GM19035 (cell line): ENCODE data around the gene ALOX15.
"Not testable (repeated sequence)": the region's sequence is repeated elsewhere in the genome, so short reads cannot be mapped to it uniquely, and the experiment has no call there.

ENCODE experiments used
- ATAC-seq: cut with Tn5 transposase; IDR thresholded peaks from one replicate; pipeline ENCODE4 v1.9.1; 2021; ENCODE audit not compliant: unreplicated experiment

Gene ALOX15

DNA sequence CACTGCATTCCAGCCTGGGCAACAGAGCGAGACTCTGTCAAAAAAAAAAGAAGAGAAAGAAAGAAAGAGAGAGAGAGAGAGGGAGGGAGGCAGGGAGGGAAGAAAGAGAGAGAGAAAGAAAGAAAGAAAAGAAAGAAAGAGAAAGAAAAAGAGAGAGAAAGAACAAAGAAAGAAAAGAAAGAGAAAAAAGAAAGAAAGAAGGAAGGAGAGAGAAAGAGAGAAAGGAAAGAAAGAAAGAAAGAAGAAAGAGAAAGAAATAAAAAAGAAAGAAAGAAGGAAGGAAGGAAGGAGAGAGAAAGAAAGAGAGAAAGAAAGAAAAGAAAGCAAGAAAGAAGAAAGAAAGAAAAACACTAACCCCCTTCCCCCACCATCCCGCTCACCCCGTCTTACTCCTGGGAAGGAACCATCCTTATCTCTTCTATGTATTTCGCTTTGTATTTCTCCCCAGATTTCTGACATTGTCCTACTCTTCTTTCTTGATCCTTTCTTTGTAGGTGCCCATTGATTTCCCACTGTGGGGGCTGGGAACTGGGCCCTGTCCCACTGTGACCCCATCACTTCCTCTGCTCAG is 20.9 kb downstream of the ALOX15 start:
- ATAC-seq: no peak

DNA sequence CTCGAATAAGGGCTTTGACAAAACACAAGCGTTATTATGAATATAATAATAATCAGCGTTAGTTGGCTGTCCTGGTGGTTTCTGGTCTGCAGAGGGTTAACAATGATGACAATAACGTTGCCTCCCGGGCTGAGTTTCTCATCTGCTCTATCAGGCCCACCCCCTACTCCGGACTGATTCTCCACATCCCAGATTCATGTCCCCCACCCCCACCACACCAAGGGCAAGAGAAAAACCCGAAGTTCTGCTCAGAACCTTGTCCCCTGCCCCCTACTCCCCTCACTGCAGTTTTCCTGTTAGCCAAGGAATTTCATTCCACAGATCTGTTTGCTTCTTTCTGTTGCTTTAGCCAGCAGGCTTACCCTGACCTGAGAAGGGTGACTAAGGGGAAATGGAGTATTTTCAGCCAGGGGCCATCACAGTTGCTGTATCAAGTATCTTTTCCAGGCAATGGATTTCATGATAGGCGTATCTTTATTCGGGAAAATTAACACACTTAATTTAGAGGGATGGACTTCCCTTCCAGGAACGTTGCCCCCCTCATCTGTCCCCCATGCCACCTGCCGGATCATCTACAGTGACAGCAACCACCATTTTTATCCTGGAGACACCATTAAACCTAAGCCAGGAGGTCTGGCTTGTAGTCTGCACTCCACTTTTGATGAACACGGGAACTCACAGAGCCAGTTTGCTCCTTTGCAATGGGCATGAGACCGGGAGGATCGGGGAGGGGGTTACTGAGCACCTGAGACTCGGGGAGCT is 23.7 kb downstream of the ALOX15 start:
- ATAC-seq: no peak

DNA sequence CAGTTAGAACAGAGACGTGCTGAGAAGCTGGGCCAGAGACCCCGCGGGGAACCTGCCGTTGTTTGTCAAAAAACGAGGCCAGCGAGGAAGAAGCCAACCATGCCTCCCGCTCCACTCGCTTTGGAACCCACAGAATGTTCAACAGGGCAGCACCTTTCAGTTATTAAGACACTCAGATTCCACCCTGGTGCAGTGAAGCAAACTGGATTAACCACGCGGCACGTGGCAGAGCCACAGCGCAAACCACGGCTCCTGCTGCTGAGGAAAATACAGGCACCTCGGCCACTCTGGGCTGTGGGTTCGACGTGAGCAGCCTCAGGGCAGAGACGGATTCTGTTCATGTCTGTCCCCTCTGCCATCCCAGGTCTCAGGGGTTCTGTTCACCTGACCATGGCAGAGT is 24.4 kb downstream of the ALOX15 start:
- ATAC-seq: no peak

DNA sequence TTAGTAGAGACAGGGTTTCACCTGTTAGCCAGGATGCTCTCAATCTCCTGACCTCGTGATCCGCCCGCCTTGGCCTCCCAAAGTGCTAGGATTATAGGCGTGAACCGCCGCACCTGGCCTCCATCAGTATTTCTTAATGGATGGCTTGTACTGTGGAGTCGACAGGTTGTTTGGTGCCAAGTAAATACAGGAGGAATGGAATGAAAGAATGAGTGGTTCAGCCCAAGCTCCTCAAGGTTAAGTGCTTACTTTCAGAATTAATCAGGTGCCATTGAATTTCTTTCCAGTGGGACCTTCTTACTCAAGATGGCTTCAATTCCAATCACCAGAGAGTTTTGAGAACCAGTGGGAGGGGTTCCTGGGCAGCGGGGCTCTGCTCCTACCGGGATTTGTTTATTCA is 25.0 kb downstream of the ALOX15 start:
- no peak for ATAC-seq

DNA sequence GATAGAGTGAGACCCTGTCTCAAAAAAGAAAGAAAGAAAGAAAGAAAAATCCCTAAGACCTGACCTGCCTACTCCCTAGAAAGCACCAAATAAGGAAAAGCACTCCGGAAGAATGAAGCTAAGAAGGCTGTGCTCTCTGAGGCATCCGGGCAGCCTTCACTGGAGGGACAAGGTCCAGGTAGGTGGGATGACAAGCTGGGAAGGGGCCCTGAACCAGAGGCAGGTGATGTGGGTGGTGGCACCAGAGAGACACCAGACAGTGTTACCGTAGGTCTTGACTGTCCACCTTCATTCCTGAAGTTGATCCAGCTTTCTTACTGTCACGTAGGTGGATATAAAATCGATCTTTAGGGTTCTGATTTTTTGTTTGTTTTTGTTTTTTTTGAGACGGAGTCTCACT is 30.8 kb downstream of the ALOX15 start:
- no peak for ATAC-seq

DNA sequence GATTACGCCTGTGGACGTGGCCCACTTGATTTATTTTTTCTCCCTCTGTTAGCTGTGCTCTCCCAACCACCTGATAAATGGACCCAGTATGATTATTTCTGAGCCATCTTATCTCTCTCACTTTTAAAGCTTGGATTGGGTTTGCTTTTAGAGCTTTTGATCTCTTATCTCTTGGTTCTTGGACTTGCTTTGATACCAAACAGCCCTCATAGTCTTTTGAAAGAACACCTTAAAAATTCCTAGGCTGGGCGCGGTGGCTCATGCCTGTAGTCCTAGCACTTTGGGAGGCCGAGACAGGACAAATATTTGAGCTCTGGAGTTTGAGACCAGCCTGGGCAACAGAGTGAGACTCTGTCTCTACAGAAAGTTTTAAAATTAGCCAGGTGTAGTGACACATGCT is 31.3 kb downstream of the ALOX15 start:
- ATAC-seq: no peak

DNA sequence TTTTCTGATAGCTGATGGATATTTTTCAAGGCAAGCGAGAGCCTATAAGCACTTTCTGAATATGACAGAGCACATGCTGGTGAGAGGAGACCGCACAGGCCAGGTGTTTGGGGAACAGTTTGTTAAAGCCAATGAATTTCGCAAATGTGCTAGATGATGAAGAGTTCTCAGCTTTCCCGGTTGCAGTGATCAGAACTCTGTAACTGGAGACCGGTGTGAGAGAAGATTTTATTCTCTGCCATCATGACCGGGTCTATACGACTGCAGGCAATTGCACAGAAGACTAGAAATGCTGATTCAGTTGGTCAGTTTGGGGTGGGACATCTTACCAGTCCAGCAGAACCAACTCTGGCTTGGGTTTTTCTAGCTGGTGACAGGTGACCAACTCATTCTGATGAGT is 31.7 kb downstream of the ALOX15 start:
- no peak for ATAC-seq

DNA sequence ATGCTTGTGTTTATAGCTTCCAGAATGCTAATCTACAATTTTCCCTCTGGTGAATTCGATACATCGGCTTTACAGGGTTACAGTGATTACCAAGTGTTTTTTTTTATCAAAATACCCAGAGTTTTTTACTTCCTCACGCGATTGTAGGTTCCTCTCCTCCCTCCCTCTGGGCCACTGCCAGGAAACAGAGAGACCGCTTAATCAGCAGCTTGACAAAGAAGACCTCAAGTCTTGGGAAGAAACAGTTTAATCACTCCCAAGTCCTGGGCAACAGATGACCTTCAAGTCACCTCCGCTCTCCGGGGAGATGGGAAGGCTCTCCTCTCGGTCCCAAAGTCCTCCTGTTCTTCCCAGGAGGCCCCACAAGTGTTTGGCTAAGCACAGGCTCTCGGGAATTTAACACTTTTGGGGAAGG is 33.7 kb downstream of the ALOX15 start:
- ATAC-seq: no peak

DNA sequence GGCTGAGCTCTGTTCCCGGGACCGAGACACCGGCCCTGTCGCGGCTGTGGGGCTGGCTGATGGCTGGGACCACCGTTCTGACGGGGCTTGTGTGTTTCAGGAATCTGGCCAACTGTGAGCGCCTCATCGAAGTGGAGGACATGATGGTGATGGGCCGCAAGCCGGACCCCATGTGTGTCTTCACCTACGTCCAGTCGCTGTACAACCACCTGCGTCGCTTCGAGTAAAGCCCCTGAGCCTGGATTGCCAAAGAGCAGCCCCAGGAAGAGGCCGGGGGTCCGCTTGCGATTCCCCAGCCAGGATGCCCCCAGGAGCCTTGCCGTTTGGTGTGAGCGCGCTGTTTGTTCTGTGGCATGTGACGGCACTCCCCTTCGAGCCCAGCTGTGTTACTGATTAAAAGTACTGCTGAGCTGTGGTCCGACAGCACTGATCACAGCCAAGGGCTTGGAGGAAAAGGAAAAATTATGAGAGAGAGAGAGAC is 34.2 kb downstream of the ALOX15 start:
- no peak for ATAC-seq

DNA sequence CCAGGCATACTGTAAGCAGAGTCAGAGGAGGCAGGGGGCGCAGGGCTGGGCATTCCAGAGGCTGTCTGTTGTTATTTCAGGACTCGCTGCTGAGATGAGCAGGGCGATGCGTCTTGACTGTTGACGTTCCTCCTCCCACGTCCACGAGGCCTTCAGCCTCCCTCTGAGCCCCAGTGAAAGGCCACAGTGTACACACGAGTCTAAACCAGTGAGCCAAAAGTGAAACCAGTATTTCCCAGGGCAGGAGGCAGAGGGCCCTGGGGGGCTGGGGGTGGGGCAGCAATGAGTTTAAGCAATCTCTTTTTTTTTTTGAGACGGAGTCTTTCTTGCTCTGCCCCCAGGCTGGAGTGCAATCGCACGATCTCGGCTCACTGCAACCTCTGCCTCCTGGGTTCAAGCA is 35.7 kb downstream of the ALOX15 start:
- ATAC-seq: no peak

DNA sequence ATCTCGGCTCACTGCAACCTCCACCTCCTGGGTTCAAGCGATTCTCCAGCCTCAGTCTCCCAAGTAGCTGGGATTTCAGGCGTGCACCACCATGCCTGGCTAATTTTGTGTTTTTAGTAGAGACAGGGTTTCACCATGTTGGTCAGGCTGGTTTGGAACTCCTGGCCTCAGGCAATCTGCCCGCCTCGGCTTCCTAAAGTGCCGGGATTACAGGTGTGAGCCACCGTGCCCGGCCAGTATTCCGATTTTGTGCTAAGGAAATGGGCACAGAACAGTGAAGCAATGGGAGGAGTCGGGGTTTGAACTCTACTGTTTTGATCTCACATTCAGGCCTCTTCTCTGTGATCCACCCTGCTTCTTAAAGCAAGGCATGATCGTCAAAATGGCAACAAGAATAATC is 36.7 kb downstream of the ALOX15 start:
- ATAC-seq: not testable (repeated sequence)

DNA sequence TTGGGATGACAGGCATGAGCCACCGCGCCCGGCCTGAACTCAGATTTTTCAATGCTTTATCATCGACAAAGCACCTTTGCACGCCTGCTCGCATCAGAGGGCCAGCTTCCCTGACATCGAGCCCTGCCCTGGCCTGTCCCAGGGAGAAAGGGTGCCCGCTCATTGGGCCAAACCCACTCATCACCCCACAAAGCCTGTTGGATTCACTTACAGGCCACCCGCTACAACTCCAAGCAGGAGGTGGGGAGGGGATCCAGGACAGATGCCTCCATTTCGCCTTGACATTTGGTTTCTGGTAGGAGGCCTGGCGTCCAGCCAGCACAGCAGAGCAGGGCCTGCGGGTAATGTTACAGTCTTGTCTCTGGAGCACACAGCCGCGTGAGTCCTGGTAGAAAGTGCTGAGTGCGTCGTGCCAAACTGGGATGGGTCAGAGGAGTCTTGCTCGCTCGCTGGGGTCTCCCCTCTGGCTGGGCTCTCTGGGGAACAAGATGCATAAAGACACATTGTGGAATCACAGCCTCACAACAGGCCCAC is 37.3 kb downstream of the ALOX15 start:
- no peak for ATAC-seq

DNA sequence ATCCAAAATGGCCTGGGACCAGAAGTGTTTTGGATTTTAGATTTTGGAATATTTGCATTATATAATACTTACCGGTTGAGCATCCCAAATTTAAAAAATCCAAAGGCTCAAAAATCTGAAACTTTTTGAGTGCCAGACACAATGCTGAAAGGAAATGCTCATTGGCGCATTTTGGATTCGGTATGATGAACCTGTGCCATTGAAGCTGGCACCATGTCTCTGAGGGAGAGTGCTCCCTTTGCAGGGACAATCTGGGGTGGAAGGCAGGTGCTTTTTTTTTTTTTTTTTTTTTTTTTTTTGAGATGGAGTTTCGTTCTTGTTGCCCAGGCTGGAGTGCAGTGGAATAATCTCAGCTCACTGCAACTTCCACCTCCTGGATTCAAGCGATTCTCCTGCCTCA is 39.4 kb downstream of the ALOX15 start:
- ATAC-seq: no peak

DNA sequence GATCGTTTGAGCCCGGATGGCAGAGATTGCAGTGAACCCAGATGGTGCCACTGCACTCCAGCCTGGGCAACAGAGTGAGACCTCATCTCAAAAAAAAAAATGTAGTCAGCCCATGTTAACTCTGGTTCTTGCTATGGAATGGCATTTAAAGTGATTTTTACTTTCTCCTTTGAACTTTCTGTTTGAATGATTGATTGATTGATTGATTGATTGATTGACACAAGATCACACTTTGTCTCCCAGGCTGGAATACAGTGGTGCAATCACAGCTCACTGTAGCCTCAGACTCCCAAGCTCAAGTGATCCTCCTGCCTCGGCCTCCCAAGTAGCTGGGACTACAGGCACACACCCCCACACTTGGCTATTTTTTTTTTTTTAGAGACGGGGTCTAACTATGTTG is 40.2 kb downstream of the ALOX15 start:
- no peak for ATAC-seq

DNA sequence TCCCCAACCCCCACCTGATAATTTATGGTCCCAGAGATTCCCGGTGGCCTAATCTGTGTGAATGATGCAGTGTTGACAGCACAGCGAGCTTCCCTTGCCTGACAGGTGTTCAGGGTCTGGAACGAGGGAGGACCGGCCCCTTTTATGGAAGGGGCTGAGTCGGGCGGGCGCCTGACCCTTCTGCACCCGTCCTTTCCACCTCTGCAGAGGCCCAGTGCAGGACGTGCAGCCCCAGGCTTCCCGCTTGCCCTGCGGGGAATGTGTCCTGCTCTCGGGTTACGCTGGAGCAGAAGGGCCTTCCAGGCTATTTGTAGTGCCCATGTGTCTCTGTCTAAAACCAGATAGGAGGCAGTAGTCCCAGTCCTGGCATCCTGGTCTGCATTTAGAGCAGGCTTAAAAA is 40.9 kb downstream of the ALOX15 start:
- ATAC-seq: no peak

DNA sequence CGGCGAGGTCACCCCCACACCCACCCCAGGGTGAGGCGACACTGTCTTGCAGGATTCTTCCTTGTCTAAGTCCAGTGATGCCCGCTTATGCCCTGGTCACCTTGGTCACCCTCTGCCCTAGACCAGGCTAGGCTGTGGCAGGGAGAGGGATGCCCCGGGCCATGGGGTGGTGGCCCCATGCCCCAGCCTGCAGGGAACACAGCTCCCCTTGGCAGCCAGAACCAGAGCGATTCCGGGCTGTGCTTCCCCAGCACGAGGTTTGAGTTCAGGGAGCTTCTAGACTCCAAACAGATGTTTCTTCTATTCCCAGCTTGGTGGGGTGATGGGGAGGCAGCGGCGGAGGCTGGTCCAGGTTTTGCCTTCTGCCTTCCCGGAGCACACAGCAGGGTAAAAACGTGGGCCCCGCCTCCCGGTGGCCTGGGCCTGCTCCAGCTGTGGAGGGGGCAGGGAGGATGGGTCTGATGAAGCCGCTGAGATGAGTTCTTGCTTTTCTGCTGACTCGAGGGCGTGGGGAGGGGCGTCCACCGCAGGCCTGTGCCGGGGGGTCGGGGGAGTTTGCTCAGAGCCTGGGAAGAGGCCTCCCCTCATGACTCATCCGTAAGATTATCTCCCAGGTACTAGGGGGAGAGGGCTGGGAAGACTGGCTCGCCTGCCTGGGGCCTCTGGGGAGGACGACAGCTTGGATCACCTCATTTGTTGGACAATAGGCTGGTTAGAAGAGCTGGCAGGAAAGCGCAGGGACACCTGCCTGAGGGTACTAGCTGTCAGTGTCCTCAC is 41.8 kb downstream of the ALOX15 start:
- no peak for ATAC-seq

DNA sequence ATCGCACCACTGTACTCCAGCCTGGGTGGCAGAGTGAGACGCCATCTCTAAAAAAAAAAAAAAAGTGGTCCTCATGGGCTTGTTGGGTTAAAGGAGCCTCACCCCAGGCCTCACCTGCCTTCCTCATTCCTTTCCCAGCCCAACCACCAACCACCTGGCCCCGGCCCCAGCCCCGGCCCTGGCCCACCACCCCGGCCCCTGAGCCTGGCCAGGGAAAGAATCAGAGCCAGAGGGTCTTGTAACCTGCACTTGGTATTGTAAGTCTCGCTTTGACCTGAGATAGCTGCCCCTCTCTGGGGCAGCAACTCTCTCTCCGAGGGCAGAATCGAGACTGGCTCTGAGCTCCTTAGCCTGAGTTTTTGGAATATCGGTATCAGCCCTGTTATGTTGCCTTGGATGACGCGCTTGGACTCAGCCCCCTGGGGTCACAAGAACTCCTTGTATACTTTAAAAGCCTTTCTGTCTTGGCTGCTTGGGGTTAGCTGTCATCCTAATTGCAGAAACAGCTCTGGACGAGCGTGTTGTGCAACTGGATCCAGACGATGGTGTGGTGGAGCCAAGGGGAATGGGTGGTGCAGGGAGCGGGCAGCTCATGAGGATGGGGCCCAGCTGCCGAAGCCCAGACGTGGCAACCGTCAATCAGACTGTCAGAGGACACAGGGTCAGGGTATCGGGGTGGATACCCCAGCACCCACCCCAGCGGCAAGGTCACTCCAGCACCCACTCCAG is 42.5 kb downstream of the ALOX15 start:
- no peak for ATAC-seq

DNA sequence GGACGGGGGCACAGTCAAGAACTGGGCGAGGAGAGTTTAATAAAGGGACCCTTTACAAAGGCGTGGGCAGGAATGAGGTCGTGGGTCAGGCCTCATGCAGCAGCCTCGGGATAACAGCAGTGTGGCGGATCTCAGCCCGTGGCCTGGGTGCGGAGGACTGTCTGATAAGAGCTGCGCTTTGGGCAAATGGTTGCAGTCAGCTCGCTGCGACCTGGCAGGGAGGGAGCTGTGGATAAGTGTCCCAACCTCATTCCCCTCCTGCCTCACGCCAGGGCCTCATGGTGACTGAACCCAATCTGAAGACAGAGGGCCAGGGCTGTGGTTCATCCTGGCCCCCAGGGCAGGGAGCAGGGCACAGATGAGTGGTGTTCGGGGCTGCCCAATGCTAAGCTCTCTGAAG is 43.5 kb downstream of the ALOX15 start:
- no peak for ATAC-seq

DNA sequence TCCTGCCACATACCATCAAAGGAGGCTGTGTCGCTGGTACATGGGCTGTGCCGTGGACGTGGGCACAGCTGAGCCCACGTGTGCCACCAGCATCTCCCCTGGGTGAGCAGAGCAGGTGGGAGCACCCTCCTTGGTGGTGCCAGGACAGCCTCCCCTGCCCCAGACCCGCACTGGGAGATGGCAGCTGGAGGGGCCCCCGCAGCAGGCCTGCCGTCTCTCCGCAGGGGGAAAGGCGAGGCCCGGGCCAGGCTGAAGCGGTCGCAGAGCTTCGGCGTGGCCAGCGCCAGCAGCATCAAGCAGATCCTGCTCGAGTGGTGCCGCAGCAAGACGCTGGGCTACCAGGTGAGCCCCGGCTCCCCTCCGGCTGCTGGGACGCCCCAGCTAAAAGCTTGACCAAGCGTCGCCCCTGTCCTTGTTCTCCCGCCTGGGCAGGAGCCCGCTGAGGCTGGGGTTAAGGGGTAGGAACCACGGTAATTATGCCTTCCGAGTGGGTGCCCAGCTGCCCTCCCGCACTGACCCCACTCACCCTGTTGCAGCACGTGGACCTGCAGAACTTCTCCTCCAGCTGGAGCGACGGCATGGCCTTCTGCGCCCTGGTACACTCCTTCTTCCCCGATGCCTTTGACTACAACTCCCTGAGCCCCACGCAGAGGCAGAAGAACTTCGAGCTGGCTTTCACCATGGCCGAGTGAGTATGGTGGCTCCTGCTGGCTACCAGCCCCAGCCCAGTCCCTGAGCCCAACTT is 44.7 kb downstream of the ALOX15 start:
- no peak for ATAC-seq

DNA sequence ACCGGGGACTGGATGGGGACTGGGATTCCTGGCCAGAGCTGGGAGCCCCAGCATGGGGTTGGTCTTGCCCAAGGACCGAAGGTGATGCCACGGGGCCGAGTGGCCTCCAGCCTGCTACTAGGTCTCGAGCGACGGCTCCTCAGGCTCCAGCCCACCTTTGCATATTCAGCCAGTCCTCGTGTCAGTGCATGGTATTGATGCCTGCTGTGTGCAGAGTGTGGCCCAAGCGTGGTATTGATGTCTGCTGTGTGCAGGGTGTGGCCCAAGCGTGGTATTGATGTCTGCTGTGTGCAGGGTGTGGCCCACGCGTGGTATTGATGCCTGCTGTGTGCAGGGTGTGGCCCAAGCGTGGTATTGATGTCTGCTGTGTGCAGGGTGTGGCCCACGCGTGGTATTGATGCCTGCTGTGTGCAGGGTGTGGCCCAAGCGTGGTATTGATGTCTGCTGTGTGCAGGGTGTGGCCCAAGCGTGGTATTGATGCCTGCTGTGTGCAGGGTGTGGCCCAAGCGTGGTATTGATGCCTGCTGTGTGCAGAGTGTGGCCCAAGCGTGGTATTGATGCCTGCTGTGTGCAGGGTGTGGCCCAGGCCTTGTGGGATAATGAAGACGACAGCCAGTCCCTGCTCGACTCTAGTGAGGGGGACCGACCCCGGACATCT is 45.7 kb downstream of the ALOX15 start:
- not testable (repeated sequence) for ATAC-seq
